Prostate gland (tissue), 2 donors: ENCODE results near the gene GADD45B. TPM values are rescaled to one million over a fixed set of nuclear protein-coding genes. Genes with fewer than 3 reads are reported as not detected.
"Not testable (repeated sequence)": the region's sequence is repeated elsewhere in the genome, so short reads cannot be mapped to it uniquely, and the experiment has no call there.

Experiments
- DNase-seq: peaks from one replicate; pipeline ENCODE4 v3.0.0-alpha.2; 2019; ENCODE audit warnings: low spot score
- H3K27ac ChIP-seq, 2 donors: fragments of 200-600 bp; sonication (generic); 2 replicates each; pipeline ENCODE4 v1.5.1; 2017 to 2019
- H3K27me3 ChIP-seq: fragments of 200-600 bp; sonication (generic); replicated peaks from 2 replicates; pipeline ENCODE4 v1.5.1; 2019; ENCODE audit not compliant: insufficient read depth
- H3K36me3 ChIP-seq, 2 donors: fragments of 200-600 bp; sonication (generic); 1 replicate in 1 of 2; 2 replicates in 1 of 2; pipeline versions ENCODE4 v1.5.1 to v1.8.1; 2017 to 2019
- H3K4me1 ChIP-seq: fragments of 200-600 bp; sonication (generic); replicated peaks from 2 replicates; pipeline ENCODE4 v1.5.1; 2019
- H3K4me3 ChIP-seq, 2 donors: fragments of 200-600 bp; sonication (generic); 2 replicates each; pipeline ENCODE4 v1.5.1; 2017 to 2019
- H3K9me3 ChIP-seq: fragments of 200-600 bp; sonication (generic); 2 replicates; pipeline ENCODE4 v1.5.1; 2017
- CTCF ChIP-seq, 4 experiments: fragments of 200-600 bp in 2 of 4; fragments of 450-650 bp in 2 of 4; sonication (generic) in 2 of 4; IDR thresholded peaks; 1 replicate in 3 of 4; 2 replicates in 1 of 4; pipeline ENCODE4 v1.5.1; 2016 to 2019; ENCODE audit warnings: antibody characterized with exemption in 4 of 4, mild to moderate bottlenecking in 2 of 4, moderate library complexity in 2 of 4
- POLR2A ChIP-seq: fragments of 450-650 bp; IDR thresholded peaks from one replicate; pipeline ENCODE4 v1.6.1; 2016; ENCODE audit warnings: antibody characterized with exemption, mild to moderate bottlenecking
- POLR2AphosphoS5 ChIP-seq: sonication (generic); formaldehyde crosslinking; IDR thresholded peaks from one replicate; pipeline ENCODE4 v1.6.1; 2017; ENCODE audit warnings: antibody characterized with exemption
- WGBS: methylation state at CpG from one replicate; pipeline ENCODE4 v1.1.5; 2018; 5-methylcytosine and 5-hydroxymethylcytosine counted together
- intact Hi-C: fragments of 100-400 bp; cut with DNase I; formaldehyde crosslinking; loops from one replicate; pipeline ENCODE4 v1.14.2; 2022
- total RNA-seq, 2 donors: library from RNA; depleted of rRNA; stranded (reverse); fragments of >200 nt; gene quantifications; one replicate each; pipeline ENCODE4 v1.1.0, GENCODE V29; 2016

The GADD45B gene
- total RNA-seq, 2 donors from 2014 or later = 90.7 to 94.6 TPM

- Histone ChIP-seq H3K27ac (peak overlapping the region; percentile 4 to 47), H3K36me3 (no peaks in the 10 kb centered on the region), H3K9me3 (no peaks in the 10 kb centered on the region), H3K27me3 (no peaks in the 10 kb centered on the region), H3K4me3 (peak overlapping the region; percentile 33 to 45), H3K4me1 (peaks cover 11% of the 10 kb centered on the region)
- intact Hi-C loops = no loop called here
- DNase-seq = no peak
- WGBS = 4% methylated on average over 53 of the region's 62 CpGs
- peak; percentile 30 for TF ChIP-seq POLR2AphosphoS5
- no peak for TF ChIP-seq CTCF (IDR thresholded peaks at IDR 0.05)
- TF ChIP-seq POLR2A = no peak
These were observed 13.9 kb upstream of the GADD45B start for GRCh38 chr19:2461751-2462634.

GRCh38 chr19:2462635-2463421, 13.1 kb upstream of the GADD45B start:
- Histone ChIP-seq H3K36me3 (no peaks in the 10 kb centered on the region), H3K27me3 (no peaks in the 10 kb centered on the region), H3K4me1 (peaks cover 11% of the 10 kb centered on the region), H3K9me3 (no peaks in the 10 kb centered on the region), H3K4me3 (peak overlapping the region; percentile 33 to 45), H3K27ac (peak overlapping the region; percentile 4 to 47)
- DNase-seq = peak; percentile 83
- TF ChIP-seq POLR2A (no peak), POLR2AphosphoS5 (peak; percentile 81)
- WGBS = 10% methylated on average over 41 of the region's 46 CpGs
- intact Hi-C loops = no loop called here

- H3K36me3 ChIP-seq, intact Hi-C loops, H3K9me3 ChIP-seq, H3K27ac ChIP-seq, H3K27me3 ChIP-seq, H3K4me3 ChIP-seq, DNase-seq: not testable (repeated sequence)
- H3K4me1 ChIP-seq = peaks cover 11% of the 10 kb centered on the region
- WGBS = 92% methylated on average over 5 of the region's 5 CpGs
These were observed 12.2 kb upstream of the GADD45B start for GRCh38 chr19:2463694-2464093.

GRCh38 chr19:2464389-2464788, 11.5 kb upstream of the GADD45B start:
- 73% methylated on average over 5 of the region's 5 CpGs for WGBS
- DNase-seq = no peak
- Histone ChIP-seq H3K36me3 (no peaks in the 10 kb centered on the region), H3K9me3 (no peaks in the 10 kb centered on the region), H3K4me1 (peaks cover 11% of the 10 kb centered on the region), H3K4me3 (no peak overlapping the region), H3K27ac (no peak overlapping the region), H3K27me3 (no peaks in the 10 kb centered on the region)
- TF ChIP-seq CTCF (IDR thresholded peaks at IDR 0.05) (no peak), POLR2AphosphoS5 (no peak), POLR2A (no peak)
- intact Hi-C loops = no loop called here

- TF ChIP-seq CTCF (IDR thresholded peaks at IDR 0.05) (no peak), POLR2A (no peak), POLR2AphosphoS5 (no peak)
- Histone ChIP-seq H3K4me3 (no peak overlapping the region), H3K4me1 (no peaks in the 10 kb centered on the region), H3K36me3 (no peaks in the 10 kb centered on the region), H3K27me3 (no peaks in the 10 kb centered on the region), H3K9me3 (no peaks in the 10 kb centered on the region), H3K27ac (no peak overlapping the region)
- 81% methylated on average over 12 of the region's 12 CpGs for WGBS
- DNase-seq = no peak
- intact Hi-C loops = no loop called here
These were observed 7.3 kb upstream of the GADD45B start for GRCh38 chr19:2468596-2468995.
